ENCODE data around the gene SLC1A7.
A peak's percentile ranks its signal among the peaks of the same experiment; 100 is the strongest.

Gene SLC1A7

GRCh38 chr1:53089478-53090226 is 52.8 kb downstream of the SLC1A7 start:
- H3K4me3 ChIP-seq (ENCODE audit: low read depth, low read length), result no peak overlapping the region
- peaks cover 12% of the 10 kb centered on the region for H3K4me1 ChIP-seq (ENCODE audit: control insufficient read depth, insufficient read depth, low read length, unreplicated experiment)
- no peaks in the 10 kb centered on the region for H3K27me3 ChIP-seq (ENCODE audit: insufficient read depth, low read length)
- H3K27ac ChIP-seq (ENCODE audit: low read depth, low read length), result no peak overlapping the region
- no peaks in the 10 kb centered on the region for H3K79me2 ChIP-seq (ENCODE audit: control insufficient read depth, insufficient read depth, low read length, unreplicated experiment)
- H3K36me3 ChIP-seq (ENCODE audit: insufficient read depth, low read length), result no peaks in the 10 kb centered on the region
- H2AFZ ChIP-seq (ENCODE audit: low read length, unreplicated experiment), result peak overlapping the region; percentile 33

- peaks cover 12% of the 10 kb centered on the region for H3K4me1 ChIP-seq (ENCODE audit: control insufficient read depth, insufficient read depth, low read length, unreplicated experiment)
- no peak overlapping the region for H3K4me3 ChIP-seq (ENCODE audit: low read depth, low read length)
- H3K79me2 ChIP-seq (ENCODE audit: control insufficient read depth, insufficient read depth, low read length, unreplicated experiment), result no peaks in the 10 kb centered on the region
- H3K36me3 ChIP-seq (ENCODE audit: insufficient read depth, low read length), result no peaks in the 10 kb centered on the region
- H3K27me3 ChIP-seq (ENCODE audit: insufficient read depth, low read length), result no peaks in the 10 kb centered on the region
- no peak overlapping the region for H3K27ac ChIP-seq (ENCODE audit: low read depth, low read length)
- H2AFZ ChIP-seq (ENCODE audit: low read length, unreplicated experiment), result no peak overlapping the region
These were observed 53.7 kb downstream of the SLC1A7 start for GRCh38 chr1:53088616-53089300.

GRCh38 chr1:53087332-53088285 is 54.8 kb downstream of the SLC1A7 start:
- H3K79me2 ChIP-seq (ENCODE audit: control insufficient read depth, insufficient read depth, low read length, unreplicated experiment), result no peaks in the 10 kb centered on the region
- no peak overlapping the region for H3K27ac ChIP-seq (ENCODE audit: low read depth, low read length)
- H3K36me3 ChIP-seq (ENCODE audit: insufficient read depth, low read length), result no peaks in the 10 kb centered on the region
- no peak overlapping the region for H3K4me3 ChIP-seq (ENCODE audit: low read depth, low read length)
- no peak overlapping the region for H2AFZ ChIP-seq (ENCODE audit: low read length, unreplicated experiment)
- H3K4me1 ChIP-seq (ENCODE audit: control insufficient read depth, insufficient read depth, low read length, unreplicated experiment), result peaks cover 12% of the 10 kb centered on the region
- no peaks in the 10 kb centered on the region for H3K27me3 ChIP-seq (ENCODE audit: insufficient read depth, low read length)

GRCh38 chr1:53086491-53087070 is 55.9 kb downstream of the SLC1A7 start:
- no peaks in the 10 kb centered on the region for H3K79me2 ChIP-seq (ENCODE audit: control insufficient read depth, insufficient read depth, low read length, unreplicated experiment)
- no peak overlapping the region for H3K27ac ChIP-seq (ENCODE audit: low read depth, low read length)
- no peaks in the 10 kb centered on the region for H3K27me3 ChIP-seq (ENCODE audit: insufficient read depth, low read length)
- H3K36me3 ChIP-seq (ENCODE audit: insufficient read depth, low read length), result no peaks in the 10 kb centered on the region
- H2AFZ ChIP-seq (ENCODE audit: low read length, unreplicated experiment), result no peak overlapping the region
- no peak overlapping the region for H3K4me3 ChIP-seq (ENCODE audit: low read depth, low read length)
- peaks cover 12% of the 10 kb centered on the region for H3K4me1 ChIP-seq (ENCODE audit: control insufficient read depth, insufficient read depth, low read length, unreplicated experiment)

- Histone ChIP-seq H3K27me3 (ENCODE audit: insufficient read depth, low read length) (no peaks in the 10 kb centered on the region), H3K79me2 (ENCODE audit: control insufficient read depth, insufficient read depth, low read length, unreplicated experiment) (no peaks in the 10 kb centered on the region), H3K36me3 (ENCODE audit: insufficient read depth, low read length) (no peaks in the 10 kb centered on the region), H2AFZ (ENCODE audit: low read length, unreplicated experiment) (no peak overlapping the region), H3K4me3 (ENCODE audit: low read depth, low read length) (no peak overlapping the region), H3K4me1 (ENCODE audit: control insufficient read depth, insufficient read depth, low read length, unreplicated experiment) (peaks cover 12% of the 10 kb centered on the region), H3K27ac (ENCODE audit: low read depth, low read length) (no peak overlapping the region)
These were observed 57.0 kb downstream of the SLC1A7 start for GRCh38 chr1:53085405-53085804.

GRCh38 chr1:53084589-53084971 is 57.9 kb downstream of the SLC1A7 start:
- Histone ChIP-seq H3K79me2 (ENCODE audit: control insufficient read depth, insufficient read depth, low read length, unreplicated experiment) (no peaks in the 10 kb centered on the region), H2AFZ (ENCODE audit: low read length, unreplicated experiment) (no peak overlapping the region), H3K36me3 (ENCODE audit: insufficient read depth, low read length) (no peaks in the 10 kb centered on the region), H3K4me3 (ENCODE audit: low read depth, low read length) (no peak overlapping the region), H3K4me1 (ENCODE audit: control insufficient read depth, insufficient read depth, low read length, unreplicated experiment) (peaks cover 8% of the 10 kb centered on the region), H3K27ac (ENCODE audit: low read depth, low read length) (no peak overlapping the region), H3K27me3 (ENCODE audit: insufficient read depth, low read length) (no peaks in the 10 kb centered on the region)

- Histone ChIP-seq H3K79me2 (ENCODE audit: control insufficient read depth, insufficient read depth, low read length, unreplicated experiment) (no peaks in the 10 kb centered on the region), H3K4me1 (ENCODE audit: control insufficient read depth, insufficient read depth, low read length, unreplicated experiment) (peaks cover 2% of the 10 kb centered on the region), H2AFZ (ENCODE audit: low read length, unreplicated experiment) (no peak overlapping the region), H3K27ac (ENCODE audit: low read depth, low read length) (no peak overlapping the region), H3K27me3 (ENCODE audit: insufficient read depth, low read length) (no peaks in the 10 kb centered on the region), H3K36me3 (ENCODE audit: insufficient read depth, low read length) (no peaks in the 10 kb centered on the region), H3K4me3 (ENCODE audit: low read depth, low read length) (no peak overlapping the region)
These were observed 58.5 kb downstream of the SLC1A7 start for GRCh38 chr1:53083636-53084588.

GRCh38 chr1:53082826-53083455 is 59.5 kb downstream of the SLC1A7 start:
- Histone ChIP-seq H3K4me1 (ENCODE audit: control insufficient read depth, insufficient read depth, low read length, unreplicated experiment) (no peaks in the 10 kb centered on the region), H3K79me2 (ENCODE audit: control insufficient read depth, insufficient read depth, low read length, unreplicated experiment) (no peaks in the 10 kb centered on the region), H2AFZ (ENCODE audit: low read length, unreplicated experiment) (no peak overlapping the region), H3K27ac (ENCODE audit: low read depth, low read length) (no peak overlapping the region), H3K36me3 (ENCODE audit: insufficient read depth, low read length) (no peaks in the 10 kb centered on the region), H3K27me3 (ENCODE audit: insufficient read depth, low read length) (no peaks in the 10 kb centered on the region), H3K4me3 (ENCODE audit: low read depth, low read length) (no peak overlapping the region)

- Histone ChIP-seq H3K4me1 (ENCODE audit: control insufficient read depth, insufficient read depth, low read length, unreplicated experiment) (no peaks in the 10 kb centered on the region), H2AFZ (ENCODE audit: low read length, unreplicated experiment) (no peak overlapping the region), H3K79me2 (ENCODE audit: control insufficient read depth, insufficient read depth, low read length, unreplicated experiment) (no peaks in the 10 kb centered on the region), H3K27ac (ENCODE audit: low read depth, low read length) (no peak overlapping the region), H3K36me3 (ENCODE audit: insufficient read depth, low read length) (no peaks in the 10 kb centered on the region), H3K4me3 (ENCODE audit: low read depth, low read length) (no peak overlapping the region), H3K27me3 (ENCODE audit: insufficient read depth, low read length) (no peaks in the 10 kb centered on the region)
These were observed 60.9 kb downstream of the SLC1A7 start for GRCh38 chr1:53081384-53082066.

All from ACC112 (cell line).